Fibroblast of lung (primary cell): ENCODE data around the gene SNRNP200.

Experiments used
- CTCF ChIP-seq, 2 donors: IDR thresholded peaks in 1 of 2; conservative IDR thresholded peaks in 1 of 2; 1 replicate in 1 of 2; 2 replicates in 1 of 2; pipeline ENCODE4 v1.5.1; 2011 to 2012; ENCODE audit warnings: low read length in 2 of 2, control low read depth in 1 of 2, inconsistent platforms in 1 of 2, low read depth in 1 of 2, mild to moderate bottlenecking in 1 of 2
- EZH2 ChIP-seq: IDR thresholded peaks from 2 replicates; pipeline ENCODE4 v1.5.1; 2012; ENCODE audit warnings: low read length, control low read depth, mild to moderate bottlenecking; ENCODE audit errors: missing control alignments

- TF ChIP-seq CTCF (conservative IDR thresholded peaks at IDR 0.05 in 1 of 2, IDR thresholded peaks at IDR 0.05 in 1 of 2; ENCODE audit: low read depth in 1 of 2, low read length in 2 of 2), result no peak
- no peak for TF ChIP-seq EZH2
Observed at GRCh38 chr2:96296925-96297324, 8.4 kb downstream of the SNRNP200 start.
